ENCODE results near the gene KIF13A. TPM values are rescaled to one million over a fixed set of nuclear protein-coding genes. Genes with fewer than 3 reads are reported as not detected.
"Not testable (repeated sequence)": the region's sequence is repeated elsewhere in the genome, so short reads cannot be mapped to it uniquely, and the experiment has no call there.

KIF13A gene
- 145 TPM for total RNA-seq
- long read RNA-seq, transcript KIF13A-207 (3 exons, 1,330 nt), result major isoform, 14 of 61 reads
- long read RNA-seq, partial matches to known transcripts, result 12 of 61 reads
- long read RNA-seq, other reads (novel, unspliced or antisense), result 35 of 61 reads

DNA sequence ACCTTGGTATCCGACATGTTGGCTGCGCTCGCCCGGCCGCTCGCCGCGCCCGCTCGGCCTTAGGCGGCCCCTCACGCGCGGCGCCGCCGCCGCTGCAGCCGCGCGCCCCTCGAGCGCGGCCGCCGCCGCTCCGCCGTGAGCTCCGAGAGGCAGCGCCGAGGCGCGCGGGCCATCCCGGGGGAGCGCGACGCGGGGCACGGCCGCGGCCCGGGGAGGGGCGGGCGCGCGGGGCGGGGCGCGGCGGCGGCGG, at the start of gene KIF13A:
TSS of gene KIF13A (minus strand) at position 189 of the 250 bp plus-strand sequence. CDS start at position 17, 172 bp downstream.
- DNase-seq (ENCODE audit: low spot score), result no peak
- intact Hi-C loops (cut with DNase I), result loop anchor here (2.0 to 10.0 kb wide), 4 partner anchors 55 to 283 kb away; partner anchors contain the start of gene NUP153

DNA sequence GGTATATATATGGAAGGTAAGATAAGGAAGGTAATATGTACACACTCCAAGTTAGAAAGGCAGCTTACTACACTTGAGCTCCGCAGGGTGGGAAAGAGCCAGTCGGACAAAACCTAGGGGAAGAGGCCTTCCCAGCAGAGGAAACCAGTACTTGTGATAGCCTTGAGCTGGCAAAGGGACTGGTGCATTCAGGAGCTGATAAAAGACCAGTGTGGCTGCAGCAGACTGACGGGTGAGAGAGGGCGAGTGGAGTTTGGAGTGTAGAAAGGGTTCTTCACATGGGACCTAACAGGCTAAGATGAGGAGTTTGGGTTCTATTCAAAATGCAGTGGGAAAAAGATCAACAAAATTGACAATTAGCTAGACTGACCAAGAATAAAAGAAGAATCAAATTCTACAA, 49.3 kb upstream of the KIF13A start:
- intact Hi-C loops (cut with DNase I), result no loop called here
- DNase-seq (ENCODE audit: low spot score), result no peak

DNA sequence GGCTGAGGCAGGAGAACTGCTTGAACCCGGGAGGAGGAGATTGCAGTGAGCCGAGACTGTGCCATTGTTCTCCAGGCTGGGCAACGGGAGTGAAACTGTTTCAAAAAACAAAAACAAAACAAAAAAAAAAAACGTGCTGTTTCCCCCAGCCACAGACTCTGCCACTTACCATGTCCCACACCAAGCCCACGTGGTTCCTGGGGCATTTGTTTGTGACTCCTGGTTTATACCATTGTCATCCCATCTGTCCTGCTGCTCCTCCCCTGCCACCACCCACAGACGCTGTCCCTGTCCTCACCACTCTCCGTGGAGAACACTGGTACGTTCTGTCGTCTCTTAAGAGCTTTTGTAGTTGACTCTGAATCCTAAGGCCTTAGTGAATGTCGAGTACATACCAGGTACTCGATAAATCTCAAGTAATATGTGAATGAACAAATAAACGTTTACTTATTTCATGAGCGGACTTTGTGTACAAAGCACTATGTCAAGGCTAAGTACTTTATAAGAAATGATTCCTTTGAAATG, 48.0 kb upstream of the KIF13A start:
- no peak for DNase-seq (ENCODE audit: low spot score)
- intact Hi-C loops (cut with DNase I), result no loop called here

DNA sequence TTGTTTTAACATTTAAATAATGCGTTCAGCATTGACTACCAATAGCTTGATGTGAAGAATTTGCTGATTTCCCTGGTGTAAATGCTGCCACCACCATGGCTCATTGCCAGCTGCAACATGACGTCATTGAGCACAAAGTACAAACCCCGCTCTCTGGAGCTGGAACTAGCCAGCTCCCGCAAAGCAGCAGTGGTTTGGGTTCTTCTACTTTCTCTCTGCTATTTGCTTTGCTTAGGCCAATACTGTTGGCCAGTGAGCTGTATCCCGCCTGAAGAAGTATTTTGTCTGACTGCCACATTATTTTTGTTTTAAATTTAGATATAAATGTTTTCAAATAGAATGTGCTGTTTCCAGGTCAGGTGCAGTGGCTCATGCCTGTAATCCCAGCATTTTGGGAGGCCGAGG, 47.4 kb upstream of the KIF13A start:
- intact Hi-C loops (cut with DNase I), result no loop called here
- DNase-seq (ENCODE audit: low spot score), result no peak

DNA sequence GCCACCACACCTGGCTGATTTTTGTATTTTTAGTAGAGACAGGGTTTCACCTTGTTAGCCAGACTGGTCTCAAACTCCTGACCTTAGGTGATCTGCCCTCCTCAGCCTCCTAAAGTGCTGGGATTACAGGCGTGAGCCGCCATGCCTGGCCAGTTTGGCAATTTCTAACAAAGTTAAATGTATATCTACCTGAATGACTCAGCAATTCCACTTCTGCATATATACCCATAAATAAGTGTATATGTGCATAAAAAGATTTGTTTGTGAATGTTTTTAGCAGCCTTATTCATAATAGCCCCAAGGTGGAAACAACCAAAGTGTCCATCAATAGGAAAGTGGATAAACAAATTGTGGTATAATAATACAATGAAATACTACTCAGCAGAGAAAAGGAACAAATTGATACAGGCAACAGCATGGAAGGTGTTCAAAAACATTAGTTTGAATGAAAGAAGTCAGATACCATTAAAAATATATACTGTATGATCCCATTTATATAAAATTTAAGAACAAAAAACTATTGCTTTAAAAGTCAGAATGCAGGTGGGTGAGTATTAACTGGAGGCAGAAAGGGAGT, 44.3 kb upstream of the KIF13A start:
- intact Hi-C loops (cut with DNase I), result no loop called here

DNA sequence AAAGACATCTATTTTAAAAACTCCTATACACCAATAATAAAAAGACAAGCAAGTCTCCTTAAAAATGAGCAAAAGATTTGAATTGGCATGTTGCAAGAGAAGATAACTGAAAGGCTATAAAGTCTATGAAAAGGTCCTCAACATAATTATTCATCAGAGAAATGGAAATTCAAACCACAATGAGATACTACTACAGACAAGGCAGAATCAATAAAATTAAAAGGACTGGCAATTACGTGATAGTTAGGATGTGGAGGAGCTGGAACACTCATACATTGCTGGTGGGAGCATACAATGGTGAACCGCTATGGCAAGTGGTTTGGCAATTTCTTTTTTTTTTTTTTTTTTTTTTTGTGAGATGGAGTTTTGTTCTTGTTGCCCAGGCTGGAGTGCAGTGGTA, 43.8 kb upstream of the KIF13A start:
- DNase-seq (ENCODE audit: low spot score), result no peak
- intact Hi-C loops (cut with DNase I), result no loop called here

More for the DNA sequence above, 44.3 kb upstream of the KIF13A start:
- no peak for DNase-seq (ENCODE audit: low spot score)

DNA sequence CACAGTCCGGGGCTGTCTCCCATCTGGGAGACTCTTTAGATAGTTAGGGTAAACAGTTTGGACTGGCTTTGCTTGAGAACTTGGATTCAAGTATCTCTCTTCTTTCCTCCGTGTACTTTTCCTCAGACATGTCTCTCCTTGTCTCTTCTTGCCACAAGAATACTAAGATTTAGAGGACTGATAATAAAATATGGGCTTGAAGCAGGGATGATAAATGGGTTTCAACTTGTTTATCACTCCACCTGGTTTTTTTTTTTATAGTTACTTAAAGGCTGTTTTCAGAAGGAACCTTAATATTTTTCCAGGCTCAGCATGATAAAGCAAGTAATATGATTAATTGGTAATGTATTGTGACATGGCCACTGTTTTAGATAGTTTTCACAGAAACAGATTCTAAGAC, 40.9 kb upstream of the KIF13A start:
- no peak for DNase-seq (ENCODE audit: low spot score)
- intact Hi-C loops (cut with DNase I), result no loop called here

DNA sequence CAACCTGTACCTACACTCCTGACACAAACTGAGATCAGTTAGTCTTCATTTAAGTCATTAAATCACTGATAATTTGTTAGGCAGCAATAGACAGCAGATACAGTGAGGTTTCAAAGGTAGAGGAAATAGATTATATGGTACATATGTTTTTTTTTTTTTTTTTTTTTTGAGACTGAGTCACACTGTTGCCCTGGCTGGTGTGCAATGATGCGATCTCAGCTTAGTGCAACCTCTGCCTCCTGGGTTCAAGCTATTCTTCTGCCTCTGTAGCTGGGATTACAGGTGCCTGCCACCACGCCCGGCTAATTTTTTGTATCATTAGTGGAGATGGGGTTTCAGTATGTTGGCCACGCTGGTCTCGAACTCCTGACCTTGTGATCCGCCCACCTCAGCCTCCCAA, 38.2 kb upstream of the KIF13A start:
- no peak for DNase-seq (ENCODE audit: low spot score)
- intact Hi-C loops (cut with DNase I), result no loop called here

DNA sequence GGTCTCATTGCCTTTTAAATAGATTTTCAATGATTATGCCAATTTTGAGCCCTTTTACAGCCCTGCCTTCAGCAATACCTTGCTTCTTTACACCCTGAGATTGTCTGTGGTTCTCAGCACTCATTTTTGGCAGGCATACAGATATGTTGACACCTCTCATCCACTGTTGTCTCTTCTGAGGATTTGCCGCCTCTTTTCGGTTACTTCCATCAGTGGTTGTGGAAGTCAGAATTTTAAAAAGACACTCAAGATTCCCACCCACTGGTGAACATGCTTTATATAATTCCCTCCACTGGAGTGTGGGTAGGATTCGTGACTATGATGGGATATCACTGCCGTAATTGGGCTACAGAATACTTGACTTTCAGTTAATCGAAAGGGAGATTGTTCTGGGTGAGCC, 37.4 kb upstream of the KIF13A start:
- intact Hi-C loops (cut with DNase I), result no loop called here
- DNase-seq (ENCODE audit: low spot score), result no peak

DNA sequence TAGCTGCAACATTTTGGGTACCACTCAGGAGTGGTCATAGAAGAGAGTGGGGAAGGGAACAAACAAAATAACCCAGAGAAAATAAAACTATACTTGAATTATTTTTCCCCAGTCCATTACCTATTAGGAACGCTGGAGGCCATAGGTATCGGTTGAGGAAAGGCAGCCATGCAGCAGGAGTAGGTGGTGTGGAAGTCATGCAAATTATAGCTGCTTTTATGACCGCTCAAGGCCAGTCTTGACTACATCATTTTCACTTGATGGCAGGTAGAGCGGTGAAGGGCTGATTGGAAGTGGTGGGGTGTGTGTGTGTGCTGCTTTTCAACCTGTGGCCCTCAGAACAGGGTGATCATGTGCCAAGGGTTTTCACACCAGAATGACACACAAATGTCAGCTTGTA, 36.5 kb upstream of the KIF13A start:
- no peak for DNase-seq (ENCODE audit: low spot score)
- intact Hi-C loops (cut with DNase I), result no loop called here

DNA sequence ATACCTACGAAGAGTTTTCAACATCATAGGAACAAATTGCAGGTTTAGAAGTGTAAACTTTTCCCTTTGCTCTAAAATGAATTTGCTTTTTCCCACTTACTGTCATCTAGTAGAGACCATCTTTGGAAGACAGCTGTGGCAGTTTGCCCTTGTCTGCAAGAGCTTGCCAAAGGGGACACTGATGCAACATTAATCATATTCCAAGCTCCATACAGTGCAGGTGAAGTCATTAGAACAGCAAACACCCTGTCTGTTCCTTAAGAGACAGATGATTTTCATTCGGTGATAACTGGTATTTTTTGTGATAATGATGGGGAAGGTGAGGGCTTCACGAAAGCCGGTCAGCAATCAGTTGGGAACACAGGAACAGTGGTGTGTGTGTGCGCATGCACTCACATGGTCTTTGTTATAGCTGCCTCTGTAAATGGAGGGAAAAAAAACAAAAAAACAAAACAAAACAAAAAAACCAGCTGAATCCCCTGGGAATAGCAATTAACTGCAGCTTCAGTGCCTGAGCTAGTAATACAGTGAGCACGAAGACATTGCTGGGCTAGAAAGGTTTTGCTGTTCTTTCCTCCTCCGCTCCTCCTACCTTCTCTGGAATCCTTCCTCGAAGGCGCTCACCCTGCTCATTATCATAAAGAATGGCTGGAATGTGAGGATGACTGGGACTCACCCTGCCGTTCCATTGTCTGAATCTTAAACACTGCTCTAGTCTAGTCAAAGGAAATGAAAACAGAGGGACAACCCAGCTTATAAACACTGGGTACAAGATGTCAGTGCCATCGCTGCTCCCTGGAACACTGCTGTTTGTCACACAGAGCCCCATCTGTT, 35.2 kb upstream of the KIF13A start:
- DNase-seq (ENCODE audit: low spot score), result no peak
- intact Hi-C loops (cut with DNase I), result no loop called here

DNA sequence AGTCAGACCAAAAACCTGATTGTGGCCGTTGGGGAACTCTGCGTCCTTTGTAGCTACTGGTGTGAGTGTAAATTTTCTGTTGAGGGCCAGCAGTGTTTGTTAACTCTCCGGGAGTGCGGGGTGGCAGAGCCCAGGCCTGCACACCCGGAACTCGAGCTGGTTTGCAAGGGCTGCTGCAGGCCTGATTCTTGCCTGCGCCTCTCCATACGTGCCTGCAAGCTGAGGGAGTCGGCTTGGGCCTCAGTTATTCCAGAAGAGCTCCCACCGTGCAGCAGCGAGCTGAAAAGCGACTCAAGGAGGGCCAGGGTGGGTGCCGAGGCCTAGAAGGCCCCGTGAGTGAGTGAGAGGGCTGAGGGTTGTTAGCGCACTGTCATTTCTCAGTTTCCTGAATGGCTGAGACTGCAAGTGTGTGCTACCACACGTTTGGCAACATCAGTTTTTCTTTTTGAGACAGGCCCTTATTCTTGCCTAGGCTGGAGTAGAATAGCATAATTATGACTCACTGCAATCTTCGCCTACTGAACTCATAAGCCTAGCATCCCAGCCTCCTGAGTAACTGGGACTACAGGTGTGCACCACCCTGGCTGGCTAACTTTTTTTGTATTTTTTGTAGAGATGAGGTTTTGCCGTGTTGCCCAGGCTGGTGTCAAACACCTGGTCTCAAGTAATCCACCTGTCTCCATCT, 33.9 kb upstream of the KIF13A start:
- no peak for DNase-seq (ENCODE audit: low spot score)
- intact Hi-C loops (cut with DNase I), result no loop called here

DNA sequence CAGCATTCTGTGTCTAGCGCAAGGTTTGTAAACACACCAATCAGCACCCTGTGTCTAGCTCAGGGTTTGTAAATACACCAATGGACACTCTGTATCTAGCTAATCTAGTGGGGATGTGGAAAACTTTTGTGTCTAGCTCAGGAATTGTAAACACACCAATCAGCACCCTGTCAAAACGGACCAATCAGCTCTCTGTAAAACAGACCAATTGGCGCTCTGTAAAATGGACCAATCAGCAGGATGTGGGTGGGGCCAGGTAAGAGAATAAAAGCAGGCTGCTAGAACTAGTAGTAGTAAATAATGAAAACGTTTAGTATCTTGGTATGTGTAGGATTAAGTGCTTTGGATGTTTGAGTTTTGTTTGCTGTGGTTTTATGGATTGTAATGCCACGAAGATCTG, 33.1 kb upstream of the KIF13A start:
- DNase-seq (ENCODE audit: low spot score); intact Hi-C loops (cut with DNase I): not testable (repeated sequence)

DNA sequence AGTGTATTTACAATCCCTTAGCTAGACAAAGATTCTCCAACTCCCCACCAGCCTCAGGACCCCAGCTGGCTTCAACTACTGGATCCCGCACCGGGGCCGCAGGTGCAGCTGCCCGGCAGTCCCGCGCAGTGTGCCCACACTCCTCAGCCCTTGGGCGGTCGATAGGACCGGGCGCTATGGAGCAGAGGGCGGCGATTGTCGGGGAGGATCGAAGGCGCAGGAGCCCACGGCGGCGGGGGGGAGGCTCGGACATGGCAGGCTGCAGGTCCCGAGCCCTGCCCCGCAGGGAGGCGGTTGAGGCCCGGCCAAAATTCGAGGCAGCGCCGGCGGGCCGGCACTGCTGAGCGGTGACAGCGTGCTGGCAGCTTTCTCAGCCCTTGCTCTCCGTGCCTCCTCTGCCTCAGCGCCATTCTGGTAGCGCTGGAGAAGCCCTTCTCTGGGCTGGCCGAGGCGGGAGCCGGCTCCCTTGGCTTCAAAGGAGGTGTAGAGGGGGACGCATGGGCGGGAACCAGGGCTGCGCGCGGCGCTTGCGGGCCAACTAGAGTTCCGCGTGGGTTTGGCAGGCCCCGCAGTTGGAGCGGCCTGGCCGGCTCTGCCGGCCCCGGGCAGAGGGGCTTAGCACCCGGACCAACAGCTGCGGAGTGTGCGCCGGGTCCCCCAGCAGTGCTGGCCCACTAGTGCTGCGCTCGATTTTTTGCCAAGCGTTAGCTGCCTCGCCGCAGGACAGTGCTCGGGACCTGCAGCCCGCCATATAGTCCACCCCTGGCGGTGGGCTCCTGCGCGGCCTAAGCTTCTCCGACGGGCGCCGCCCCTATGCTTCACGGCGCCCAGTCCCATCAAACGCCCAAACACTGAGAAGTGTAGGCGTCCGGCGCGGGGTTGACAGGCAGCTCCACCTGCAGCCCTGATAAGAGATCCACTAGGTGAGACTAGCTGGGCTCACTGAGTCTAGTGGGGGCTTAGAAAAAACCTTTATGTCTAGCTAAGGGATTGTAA, 32.4 kb upstream of the KIF13A start:
- intact Hi-C loops (cut with DNase I), result no loop called here
- no peak for DNase-seq (ENCODE audit: low spot score)

DNA sequence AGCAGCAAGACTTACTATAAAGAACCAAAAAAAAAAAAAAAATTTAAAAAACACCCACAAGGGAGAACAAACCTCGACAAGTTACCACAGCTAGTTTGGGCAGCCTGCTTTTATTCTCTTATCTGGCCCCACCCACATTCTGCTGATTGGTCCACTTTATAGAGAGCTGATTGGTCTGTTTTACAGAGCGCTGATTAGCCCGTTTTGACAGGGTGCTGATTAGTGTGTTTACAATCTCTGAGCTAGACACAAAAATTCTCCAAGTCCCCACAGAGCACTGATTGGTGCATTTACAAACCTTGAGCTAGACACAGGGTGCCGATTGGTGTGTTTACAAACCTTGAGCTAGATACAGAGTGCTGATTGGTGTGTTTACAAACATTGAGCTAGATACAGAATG, 31.7 kb upstream of the KIF13A start:
- intact Hi-C loops (cut with DNase I), result not testable (repeated sequence)

DNA sequence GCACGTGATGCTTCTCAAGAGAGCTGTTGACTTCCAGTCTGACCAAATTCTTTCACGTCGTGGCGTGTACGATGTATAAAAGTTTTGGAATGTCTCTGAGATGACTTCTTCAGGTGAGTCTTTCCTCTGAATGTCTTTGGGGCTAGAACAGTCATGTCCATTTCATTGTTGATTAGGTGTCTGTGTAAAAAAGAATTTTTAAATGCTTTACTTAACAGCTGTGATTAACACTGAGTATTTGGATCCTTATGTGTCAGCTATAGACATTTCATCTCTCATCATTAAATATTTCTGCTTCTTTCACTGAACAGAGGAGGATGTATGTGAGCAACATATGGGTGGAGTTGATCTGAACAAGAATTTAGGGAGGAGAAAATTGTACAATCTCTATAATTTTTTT, 29.3 kb upstream of the KIF13A start:
- intact Hi-C loops (cut with DNase I), result no loop called here
- DNase-seq (ENCODE audit: low spot score), result no peak

More for the DNA sequence above, 31.7 kb upstream of the KIF13A start:
- not testable (repeated sequence) for DNase-seq (ENCODE audit: low spot score)

DNA sequence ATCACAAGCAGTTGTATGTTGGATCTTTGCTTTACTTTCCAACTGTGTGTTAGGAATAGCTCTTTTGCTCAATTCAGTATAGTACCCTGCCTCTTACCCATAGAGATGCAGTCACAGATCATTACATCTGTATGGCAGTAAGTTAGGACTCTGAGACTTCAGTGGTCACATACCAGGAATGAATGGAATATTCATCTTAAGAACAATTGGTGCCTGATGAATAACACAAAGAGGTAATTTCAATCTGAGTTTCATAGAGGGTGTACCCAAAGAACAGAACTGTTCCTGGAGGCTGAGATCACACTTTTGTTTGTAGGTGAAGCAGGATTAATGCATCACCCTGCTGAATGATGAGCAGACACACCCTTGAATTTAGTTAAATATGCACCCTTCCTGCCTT, 28.7 kb upstream of the KIF13A start:
- no peak for DNase-seq (ENCODE audit: low spot score)
- intact Hi-C loops (cut with DNase I), result no loop called here

DNA sequence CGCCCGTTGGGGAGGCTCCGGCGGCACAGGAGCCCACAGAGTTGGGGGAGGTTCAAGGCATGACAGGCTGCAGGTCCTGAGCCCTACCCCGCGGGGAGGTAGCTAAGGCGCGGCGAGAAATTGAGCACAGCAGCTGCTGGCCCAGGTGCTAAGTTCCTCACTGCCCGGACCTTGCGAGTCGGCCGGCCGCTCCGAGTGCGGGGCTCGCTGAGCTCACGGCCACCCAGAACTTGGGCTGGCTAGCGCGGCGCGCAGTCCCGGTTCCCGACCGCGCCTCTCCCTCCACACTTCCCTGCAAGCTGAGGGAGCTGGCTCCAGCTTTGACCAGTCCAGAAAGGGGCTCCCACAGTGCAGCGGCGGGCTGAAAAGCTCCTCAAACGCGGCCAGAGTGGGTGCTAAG, 23.9 kb upstream of the KIF13A start:
- intact Hi-C loops (cut with DNase I), result no loop called here

DNA sequence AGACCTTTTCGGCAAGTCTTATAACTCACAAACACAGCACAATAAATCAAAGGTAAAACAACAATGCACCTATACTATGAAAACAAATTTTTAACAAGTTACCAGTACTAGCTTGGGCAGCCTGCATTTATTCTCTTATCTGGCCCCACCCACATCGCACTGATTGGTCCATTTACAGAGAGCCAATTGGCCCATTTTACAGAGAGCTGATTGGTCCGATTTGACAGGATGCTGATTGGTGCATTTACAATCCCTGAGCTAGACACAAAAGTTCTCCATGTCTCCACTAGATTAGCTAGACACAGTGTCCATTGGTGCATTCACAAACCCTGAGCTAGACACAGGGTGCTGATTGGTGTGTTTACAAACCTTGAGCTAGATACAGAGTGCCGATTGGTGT, 23.1 kb upstream of the KIF13A start:
- intact Hi-C loops (cut with DNase I); DNase-seq (ENCODE audit: low spot score): not testable (repeated sequence)

More for the DNA sequence above, 23.9 kb upstream of the KIF13A start:
- no peak for DNase-seq (ENCODE audit: low spot score)

All from cardiac septum (tissue), 1 donor.